ENCODE results near the gene HNRNPCL2. TPM values are rescaled to one million over a fixed set of nuclear protein-coding genes. Genes with fewer than 3 reads are reported as not detected.
"Not testable (repeated sequence)": the region's sequence is repeated elsewhere in the genome, so short reads cannot be mapped to it uniquely, and the experiment has no call there.

HNRNPCL2 gene
- total RNA-seq = not detected

DNA sequence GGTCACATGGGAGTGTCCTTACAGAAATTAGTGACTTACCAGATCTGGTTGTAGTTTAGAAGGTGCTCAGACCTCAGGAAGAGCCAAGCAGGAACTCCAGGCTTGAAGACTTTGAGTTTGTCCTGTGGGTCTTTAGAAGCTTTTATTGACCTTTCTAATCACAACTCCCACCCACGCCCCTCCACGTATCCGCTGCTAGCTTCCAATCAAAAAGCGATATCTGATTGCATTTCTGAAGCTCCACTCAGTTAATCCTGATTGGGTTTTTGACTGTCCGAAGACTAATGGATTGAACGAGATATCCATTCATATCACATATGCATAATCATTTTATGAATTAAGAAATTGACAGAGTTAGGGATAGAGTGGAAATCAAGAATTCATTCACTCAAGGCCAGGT, at the start of gene HNRNPCL2:
Gene HNRNPCL2, minus strand, starts transcription at position 101 of the 400 bp plus-strand sequence. CDS start 454 bp downstream, outside the sequence.
- DNase-seq (ENCODE audit: extremely low spot score in 2 of 2); intact Hi-C loops (cut with DNase I); H3K4me1 ChIP-seq; H3K4me3 ChIP-seq; H3K9me3 ChIP-seq; H3K36me3 ChIP-seq; H3K27ac ChIP-seq; H3K27me3 ChIP-seq: not testable (repeated sequence)

DNA sequence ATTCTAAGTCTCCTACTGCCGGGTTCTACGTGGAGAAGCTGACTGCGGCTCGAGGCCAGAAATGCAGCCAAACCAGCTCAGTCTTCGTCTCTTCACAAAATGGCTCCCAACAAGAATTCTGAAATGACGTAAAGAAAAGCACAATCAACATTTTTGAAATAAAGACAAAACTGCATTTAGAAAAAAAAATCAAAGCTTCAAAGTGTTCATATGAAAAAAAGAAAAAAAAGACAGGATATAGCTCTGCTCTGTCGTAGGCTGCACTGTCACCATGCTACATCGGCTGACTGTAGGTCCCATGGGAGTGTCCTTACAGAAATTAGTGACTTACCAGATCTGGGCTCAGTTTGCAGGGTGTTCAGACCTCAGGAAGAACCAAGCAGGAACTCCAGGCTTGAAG, 48.9 kb upstream of the HNRNPCL2 start, which contains the start of gene HNRNPCL4:
Gene HNRNPCL4, minus strand, starts transcription at position 101 of the 400 bp plus-strand sequence. CDS start 164 bp downstream, outside the sequence.
- intact Hi-C loops (cut with DNase I); H3K27me3 ChIP-seq; H3K9me3 ChIP-seq; H3K36me3 ChIP-seq; H3K27ac ChIP-seq; H3K4me3 ChIP-seq; DNase-seq (ENCODE audit: extremely low spot score in 2 of 2); H3K4me1 ChIP-seq: not testable (repeated sequence)

DNA sequence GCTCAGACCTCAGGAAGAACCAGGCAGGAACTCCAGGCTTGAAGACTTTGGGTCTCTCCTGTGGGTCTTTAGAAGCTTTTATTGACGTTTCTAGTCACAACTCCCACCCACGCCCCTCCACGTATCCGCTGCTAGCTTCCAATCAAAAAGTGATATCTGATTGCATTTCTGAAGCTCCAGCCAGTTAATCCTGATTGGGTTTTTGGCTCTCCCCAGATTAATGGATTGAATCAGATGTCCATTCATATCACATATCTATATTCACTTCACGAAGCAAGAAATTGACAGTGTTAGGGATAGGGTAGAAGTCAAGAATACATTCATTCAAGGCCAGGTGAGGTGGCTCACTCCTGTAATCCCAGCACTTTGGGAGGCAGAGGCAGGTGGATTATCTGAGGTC, 39.3 kb upstream of the HNRNPCL2 start, which contains the start of gene PRAMEF26:
Gene PRAMEF26, minus strand, starts transcription at position 101 of the 400 bp plus-strand sequence. CDS start 2,914 bp downstream, outside the sequence.
- H3K27ac ChIP-seq; H3K4me3 ChIP-seq; H3K27me3 ChIP-seq; H3K4me1 ChIP-seq; intact Hi-C loops (cut with DNase I); H3K36me3 ChIP-seq; H3K9me3 ChIP-seq; DNase-seq (ENCODE audit: extremely low spot score in 2 of 2): not testable (repeated sequence)

DNA sequence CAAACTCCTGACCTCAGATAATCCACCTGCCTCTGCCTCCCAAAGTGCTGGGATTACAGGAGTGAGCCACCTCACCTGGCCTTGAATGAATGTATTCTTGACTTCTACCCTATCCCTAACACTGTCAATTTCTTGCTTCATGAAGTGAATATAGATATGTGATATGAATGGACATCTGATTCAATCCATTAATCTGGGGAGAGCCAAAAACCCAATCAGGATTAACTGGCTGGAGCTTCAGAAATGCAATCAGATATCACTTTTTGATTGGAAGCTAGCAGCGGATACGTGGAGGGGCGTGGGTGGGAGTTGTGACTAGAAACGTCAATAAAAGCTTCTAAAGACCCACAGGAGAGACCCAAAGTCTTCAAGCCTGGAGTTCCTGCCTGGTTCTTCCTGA, 46.2 kb downstream of the HNRNPCL2 start, which contains the start of gene PRAMEF25:
Gene PRAMEF25, plus strand, starts transcription at position 301 of the 400 bp plus-strand sequence. CDS start 2,920 bp downstream, outside the sequence.
- H3K4me1 ChIP-seq; H3K36me3 ChIP-seq; H3K4me3 ChIP-seq; H3K27ac ChIP-seq; intact Hi-C loops (cut with DNase I); DNase-seq (ENCODE audit: extremely low spot score in 2 of 2); H3K27me3 ChIP-seq; H3K9me3 ChIP-seq: not testable (repeated sequence)

Other genes starting within 250 kb of the HNRNPCL2 start
- not detected for gene PRAMEF4, start 230.7 kb downstream of the HNRNPCL2 start, total RNA-seq
- not detected for gene PRAMEF10, start 218.6 kb downstream of the HNRNPCL2 start, total RNA-seq
- gene PRAMEF7, start 200.2 kb downstream of the HNRNPCL2 start, total RNA-seq = not detected
- not detected for gene PRAMEF6, start 169.3 kb downstream of the HNRNPCL2 start, total RNA-seq
- not detected for gene PRAMEF27, start 60.3 kb downstream of the HNRNPCL2 start, total RNA-seq
- not detected for gene HNRNPCL3, start 56.1 kb downstream of the HNRNPCL2 start, total RNA-seq
- not detected for gene PRAMEF25, start 46.1 kb downstream of the HNRNPCL2 start, total RNA-seq
- gene PRAMEF26, start 39.2 kb upstream of the HNRNPCL2 start, total RNA-seq = not detected
- not detected for gene HNRNPCL4, start 48.8 kb upstream of the HNRNPCL2 start, total RNA-seq
- gene PRAMEF9, start 55.0 kb upstream of the HNRNPCL2 start, total RNA-seq = not detected
- not detected for gene PRAMEF13, start 84.6 kb upstream of the HNRNPCL2 start, total RNA-seq
- not detected for gene PRAMEF18, start 109.3 kb upstream of the HNRNPCL2 start, total RNA-seq
- gene PRAMEF5, start 137.3 kb upstream of the HNRNPCL2 start, total RNA-seq = not detected
- not detected for gene PRAMEF8, start 168.3 kb upstream of the HNRNPCL2 start, total RNA-seq
- not detected for gene PRAMEF33, start 186.7 kb upstream of the HNRNPCL2 start, total RNA-seq
- gene PRAMEF15, start 198.7 kb upstream of the HNRNPCL2 start, total RNA-seq = not detected
- gene PRAMEF14, start 230.3 kb upstream of the HNRNPCL2 start, total RNA-seq = not detected